Chondrocyte (in vitro differentiated cells): ENCODE results near the gene NEDD4L. TPM values are rescaled to one million over a fixed set of nuclear protein-coding genes. Genes with fewer than 3 reads are reported as not detected.
"Not testable (repeated sequence)": the region's sequence is repeated elsewhere in the genome, so short reads cannot be mapped to it uniquely, and the experiment has no call there.

ENCODE experiments used
- DNase-seq: peaks from one replicate; pipeline ENCODE4 v3.0.0; 2021; ENCODE audit warnings: mixed read lengths, low spot score
- H3K27ac Mint-ChIP-seq: one replicate; pipeline ENCODE4 v1.8.0; 2021; ENCODE audit warnings: mild to moderate bottlenecking, moderate library complexity, mixed read lengths; ENCODE audit not compliant: unreplicated experiment
- H3K27me3 Mint-ChIP-seq: 2 replicates; pipeline ENCODE4 v1.8.0; 2021; ENCODE audit warnings: low read depth, mixed read lengths
- H3K36me3 Mint-ChIP-seq: 2 replicates; pipeline ENCODE4 v1.8.0; 2021; ENCODE audit warnings: low read depth, mixed read lengths
- H3K4me1 Mint-ChIP-seq: 2 replicates; pipeline ENCODE4 v1.8.0; 2021; ENCODE audit warnings: low read depth, mild to moderate bottlenecking, mixed read lengths
- H3K4me3 Mint-ChIP-seq: one replicate; pipeline ENCODE4 v1.8.0; 2021; ENCODE audit warnings: mild to moderate bottlenecking, moderate library complexity, mixed read lengths; ENCODE audit not compliant: unreplicated experiment
- H3K9me3 Mint-ChIP-seq: 2 replicates; pipeline ENCODE4 v1.8.0; 2021; ENCODE audit warnings: low read depth, mixed read lengths
- total RNA-seq: library from RNA; stranded (reverse); gene quantifications from 3 replicates; pipeline ENCODE4 v1.2.1, GENCODE V29; 2021
- TF ChIP-seq, protein P1 (sequence below): fragments of 200-600 bp; sonication (generic); IDR thresholded peaks from 2 replicates; pipeline ENCODE4 v1.5.0; 2021; ENCODE audit warnings: antibody characterized with exemption, mild to moderate bottlenecking, moderate library complexity

The NEDD4L gene
- total RNA-seq, 1 donor from 2014 or later, result 25.8 TPM

DNA sequence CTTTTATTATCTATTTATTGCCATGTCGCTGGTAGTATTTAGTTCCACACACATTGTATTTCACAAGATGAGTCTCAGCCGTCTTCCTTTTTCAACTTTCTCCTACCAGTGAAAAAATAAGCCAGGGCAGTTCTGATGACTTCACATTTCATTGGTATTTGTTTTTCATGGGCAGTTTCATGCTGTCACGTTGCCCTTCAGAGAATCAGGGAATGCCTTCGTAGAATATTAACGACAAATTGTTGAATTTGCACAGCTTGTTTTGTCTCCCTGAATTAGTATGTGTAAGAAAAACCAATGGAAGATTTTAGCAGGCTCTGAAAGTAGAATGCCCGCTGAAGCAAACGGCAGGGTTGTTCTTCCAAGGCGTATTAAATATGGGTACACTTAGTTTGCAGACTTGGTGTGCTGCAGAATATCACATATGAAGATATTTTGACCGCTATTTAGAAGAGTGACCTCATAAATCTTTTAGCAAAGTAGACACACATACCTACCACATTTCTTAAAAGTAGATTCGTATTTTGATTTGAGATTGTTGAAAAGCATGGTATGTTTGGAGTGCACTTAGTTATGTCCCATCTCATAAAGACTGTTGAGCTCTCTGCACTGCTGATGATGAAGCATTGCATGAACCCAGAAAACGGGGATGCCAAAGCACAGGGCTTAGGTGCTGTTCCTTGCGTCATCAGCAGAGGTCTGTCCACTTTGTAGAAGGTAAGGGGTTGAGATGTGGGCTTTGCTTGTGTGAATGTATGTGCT lies 2.9 kb downstream of the NEDD4L start:
- Mint-ChIP-seq H3K27me3 (no peaks in the 10 kb centered on the region), H3K9me3 (no peaks in the 10 kb centered on the region), H3K27ac (no peak overlapping the region), H3K4me3 (no peak overlapping the region), H3K4me1 (peaks cover 31% of the 10 kb centered on the region), H3K36me3 (no peaks in the 10 kb centered on the region)
- no peak for DNase-seq
- TF ChIP-seq, protein P1, sequence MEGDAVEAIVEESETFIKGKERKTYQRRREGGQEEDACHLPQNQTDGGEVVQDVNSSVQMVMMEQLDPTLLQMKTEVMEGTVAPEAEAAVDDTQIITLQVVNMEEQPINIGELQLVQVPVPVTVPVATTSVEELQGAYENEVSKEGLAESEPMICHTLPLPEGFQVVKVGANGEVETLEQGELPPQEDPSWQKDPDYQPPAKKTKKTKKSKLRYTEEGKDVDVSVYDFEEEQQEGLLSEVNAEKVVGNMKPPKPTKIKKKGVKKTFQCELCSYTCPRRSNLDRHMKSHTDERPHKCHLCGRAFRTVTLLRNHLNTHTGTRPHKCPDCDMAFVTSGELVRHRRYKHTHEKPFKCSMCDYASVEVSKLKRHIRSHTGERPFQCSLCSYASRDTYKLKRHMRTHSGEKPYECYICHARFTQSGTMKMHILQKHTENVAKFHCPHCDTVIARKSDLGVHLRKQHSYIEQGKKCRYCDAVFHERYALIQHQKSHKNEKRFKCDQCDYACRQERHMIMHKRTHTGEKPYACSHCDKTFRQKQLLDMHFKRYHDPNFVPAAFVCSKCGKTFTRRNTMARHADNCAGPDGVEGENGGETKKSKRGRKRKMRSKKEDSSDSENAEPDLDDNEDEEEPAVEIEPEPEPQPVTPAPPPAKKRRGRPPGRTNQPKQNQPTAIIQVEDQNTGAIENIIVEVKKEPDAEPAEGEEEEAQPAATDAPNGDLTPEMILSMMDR, result no peak

DNA sequence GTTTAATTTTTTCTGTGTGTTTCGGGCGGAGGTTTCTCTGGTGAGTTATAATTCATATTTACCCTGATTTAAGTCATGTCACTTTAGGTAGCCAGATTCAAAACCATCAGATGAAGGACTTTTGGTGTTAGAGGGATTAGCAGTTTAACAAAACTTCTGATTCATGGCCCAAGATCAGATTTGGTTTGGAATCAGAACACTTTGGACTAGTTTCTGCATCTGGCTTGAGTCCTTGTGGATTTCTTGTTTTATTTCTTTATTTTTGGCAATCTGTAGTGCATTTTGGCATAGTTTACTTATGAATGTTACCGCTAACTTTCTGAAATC lies 3.5 kb downstream of the NEDD4L start:
- Mint-ChIP-seq H3K4me3 (no peak overlapping the region), H3K27ac (no peak overlapping the region), H3K9me3 (no peaks in the 10 kb centered on the region), H3K27me3 (no peaks in the 10 kb centered on the region), H3K4me1 (peaks cover 35% of the 10 kb centered on the region), H3K36me3 (no peaks in the 10 kb centered on the region)
- TF ChIP-seq, protein P1, result no peak
- no peak for DNase-seq

DNA sequence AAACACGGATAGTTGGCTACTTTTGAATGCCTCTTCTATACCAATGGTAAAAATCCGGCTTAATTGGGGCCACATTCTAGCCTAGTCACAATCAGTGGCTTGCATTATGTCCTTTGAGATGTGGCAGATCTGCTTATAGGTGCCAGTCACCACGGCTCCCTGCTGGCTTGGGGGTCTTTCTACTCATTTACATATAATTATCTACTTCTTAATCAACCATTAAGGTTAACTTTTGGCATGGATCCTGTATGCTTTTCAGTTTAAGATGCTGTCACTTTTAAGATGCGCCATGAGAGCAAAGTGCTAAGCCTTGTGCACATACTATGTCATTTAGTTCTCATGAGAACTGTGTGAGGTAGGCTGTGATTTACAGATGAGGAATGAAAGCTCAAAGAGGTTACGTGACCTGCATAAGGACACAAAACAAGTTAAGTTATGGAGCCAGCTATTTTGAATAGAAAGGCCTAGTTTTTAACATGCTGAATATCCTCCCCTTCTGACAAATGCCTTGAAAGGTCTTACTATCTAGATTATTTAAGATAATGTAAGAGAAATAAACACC lies 4.1 kb downstream of the NEDD4L start:
- Mint-ChIP-seq H3K4me1 (peaks cover 30% of the 10 kb centered on the region), H3K36me3 (no peaks in the 10 kb centered on the region), H3K27ac (no peak overlapping the region), H3K4me3 (no peak overlapping the region), H3K27me3 (no peaks in the 10 kb centered on the region), H3K9me3 (no peaks in the 10 kb centered on the region)
- no peak for DNase-seq
- TF ChIP-seq, protein P1, result no peak

DNA sequence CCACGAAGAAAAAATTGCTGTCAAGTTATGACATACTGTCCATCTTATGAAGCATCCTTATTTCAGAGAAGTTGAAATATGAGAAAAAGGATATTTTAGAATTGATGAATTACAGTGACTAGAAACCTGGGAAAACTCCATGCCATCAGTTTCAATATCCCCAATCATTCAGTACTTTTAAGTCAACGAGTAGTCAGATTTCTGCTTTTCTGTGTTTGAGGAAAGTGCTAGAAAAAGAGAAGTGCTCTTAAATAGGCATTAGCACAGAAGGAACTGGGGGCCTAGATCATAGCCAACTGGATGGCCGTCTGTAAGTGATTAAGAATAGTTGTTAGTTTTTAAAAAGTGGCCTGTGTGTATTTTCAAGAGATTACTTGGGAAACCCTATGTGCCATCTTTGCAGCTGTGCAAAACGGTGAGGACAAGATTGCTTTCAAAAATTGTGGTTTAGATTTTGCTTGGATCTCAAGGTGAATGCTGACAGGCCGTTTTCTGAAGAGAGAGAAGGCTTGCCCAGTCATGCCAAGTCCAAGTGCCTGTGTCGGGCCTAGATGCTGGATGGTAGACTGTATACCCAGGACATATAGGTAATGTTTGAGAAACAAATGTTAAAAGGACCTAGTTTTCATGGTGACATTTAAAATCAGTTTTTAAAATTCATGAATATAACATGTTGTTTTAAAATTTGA lies 5.1 kb downstream of the NEDD4L start:
- H3K27me3 Mint-ChIP-seq, result no peaks in the 10 kb centered on the region
- H3K4me1 Mint-ChIP-seq, result peaks cover 29% of the 10 kb centered on the region
- TF ChIP-seq, protein P1, result no peak
- no peak overlapping the region for H3K27ac Mint-ChIP-seq
- no peaks in the 10 kb centered on the region for H3K9me3 Mint-ChIP-seq
- no peak for DNase-seq
- H3K4me3 Mint-ChIP-seq, result no peak overlapping the region
- H3K36me3 Mint-ChIP-seq, result no peaks in the 10 kb centered on the region

DNA sequence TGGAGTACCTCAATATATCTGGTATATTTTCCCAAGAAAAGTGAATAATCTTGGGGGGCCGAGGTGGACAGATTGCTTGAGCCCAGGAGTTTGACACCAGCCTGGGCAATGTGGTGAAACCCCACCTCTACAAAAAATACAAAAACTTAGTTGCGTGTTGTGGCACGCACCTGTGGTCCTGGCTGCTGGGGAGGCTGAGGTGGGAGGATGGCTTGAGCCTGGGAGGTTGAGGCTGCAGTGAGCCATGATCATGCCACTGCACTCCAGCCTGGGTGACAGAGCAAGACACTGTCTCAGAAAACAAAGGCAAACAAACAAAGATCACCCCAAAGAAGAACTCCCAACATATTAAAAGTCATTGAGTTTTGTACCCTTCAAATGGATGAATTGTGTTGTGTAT lies 6.9 kb downstream of the NEDD4L start:
- peaks cover 26% of the 10 kb centered on the region for H3K4me1 Mint-ChIP-seq

More for the DNA sequence above, 6.9 kb downstream of the NEDD4L start:
- not testable (repeated sequence) for H3K27me3 Mint-ChIP-seq, H3K27ac Mint-ChIP-seq, H3K9me3 Mint-ChIP-seq, H3K4me3 Mint-ChIP-seq, H3K36me3 Mint-ChIP-seq, DNase-seq
